Measurements from ENCODE around the gene C1QB. TPM values are rescaled to one million over a fixed set of nuclear protein-coding genes. Genes with fewer than 3 reads are reported as not detected.

The C1QB gene
- total RNA-seq, 1 experiment from 2014 or later = 0.33 TPM

GRCh38 chr1:22626237-22627157, 26.5 kb upstream of the C1QB start:
- BruUV-seq (replicated peaks) = no TSS peak
- Histone ChIP-seq H3K4me3 (ENCODE audit: low read depth in 2 of 2, low read length in 2 of 2) (no peak overlapping the region), H3K4me1 (ENCODE audit: control insufficient read depth, insufficient read depth, low read length) (no peaks in the 10 kb centered on the region), H3K27me3 (ENCODE audit: control insufficient read depth, insufficient read depth, low read length) (peaks cover 3% of the 10 kb centered on the region), H3K27ac (ENCODE audit: low read length) (no peak overlapping the region), H3K9me3 (ENCODE audit: control insufficient read depth, insufficient read depth, low read depth, low read length) (no peaks in the 10 kb centered on the region), H3K36me3 (ENCODE audit: control insufficient read depth, insufficient read depth, low read length) (no peaks in the 10 kb centered on the region)
- TF ChIP-seq CTCF (IDR thresholded peaks at IDR 0.05) = no peak
- TF ChIP-seq REST (IDR thresholded peaks at IDR 0.05; ENCODE audit: insufficient read depth in 1 of 2, low read depth in 2 of 2, low read length in 1 of 2) = no peak
- TF ChIP-seq SIN3A (IDR thresholded peaks at IDR 0.05; ENCODE audit: borderline replicate concordance, insufficient read depth, low read depth, low read length) = no peak
- no peak for TF ChIP-seq POLR2AphosphoS5 (IDR thresholded peaks at IDR 0.05; ENCODE audit: low read depth, low read length)
- no peak for TF ChIP-seq TCF7L2 (IDR thresholded peaks at IDR 0.05; ENCODE audit: low read depth, low read length)
- CTCF ChIA-PET = interaction anchor here (0.6 kb wide), 1 partner anchor 98 kb away, joined by 4 read pairs; no protein-coding TSS in a partner anchor
- intact Hi-C loops (cut with micrococcal nuclease; ENCODE audit: unreplicated experiment) = no loop called here
- DNase-seq (ENCODE audit: low read depth, low spot score) = no peak
- in situ Hi-C loops (cut with HindIII; ENCODE audit: low pct_unique_long_range_greater_than_20kb, low sequenced_read_pairs) = no loop called here
- ATAC-seq = no peak
- POLR2A ChIA-PET = no interaction called here

GRCh38 chr1:22627331-22627730, 25.7 kb upstream of the C1QB start:
- Histone ChIP-seq H3K36me3 (ENCODE audit: control insufficient read depth, insufficient read depth, low read length) (no peaks in the 10 kb centered on the region), H3K27me3 (ENCODE audit: control insufficient read depth, insufficient read depth, low read length) (peaks cover 7% of the 10 kb centered on the region), H3K4me1 (ENCODE audit: control insufficient read depth, insufficient read depth, low read length) (no peaks in the 10 kb centered on the region), H3K27ac (ENCODE audit: low read length) (no peak overlapping the region), H3K9me3 (ENCODE audit: control insufficient read depth, insufficient read depth, low read depth, low read length) (no peaks in the 10 kb centered on the region), H3K4me3 (ENCODE audit: low read depth in 2 of 2, low read length in 2 of 2) (no peak overlapping the region)
- TF ChIP-seq CTCF (IDR thresholded peaks at IDR 0.05) (no peak), POLR2AphosphoS5 (IDR thresholded peaks at IDR 0.05; ENCODE audit: low read depth, low read length) (no peak), REST (IDR thresholded peaks at IDR 0.05; ENCODE audit: insufficient read depth in 1 of 2, low read depth in 2 of 2, low read length in 1 of 2) (no peak), SIN3A (IDR thresholded peaks at IDR 0.05; ENCODE audit: borderline replicate concordance, insufficient read depth, low read depth, low read length) (no peak)
- BruUV-seq (replicated peaks) = no TSS peak
- CTCF ChIA-PET = interaction anchor here (0.6 kb wide), 1 partner anchor 99 kb away, joined by 4 read pairs; no protein-coding TSS in a partner anchor
- no peak for DNase-seq (ENCODE audit: low read depth, low spot score)
- ATAC-seq = no peak
- in situ Hi-C loops (cut with HindIII; ENCODE audit: low pct_unique_long_range_greater_than_20kb, low sequenced_read_pairs) (no loop called here), intact Hi-C loops (cut with micrococcal nuclease; ENCODE audit: unreplicated experiment) (no loop called here)
- POLR2A ChIA-PET = no interaction called here

Measured in Panc1 (cell line).